Smooth muscle cell (in vitro differentiated cells): ENCODE data around the gene PTPRG. TPM values are rescaled to one million over a fixed set of nuclear protein-coding genes. Genes with fewer than 3 reads are reported as not detected.
"Not testable (repeated sequence)": the region's sequence is repeated elsewhere in the genome, so short reads cannot be mapped to it uniquely, and the experiment has no call there.

ENCODE experiments used
- DNase-seq: peaks from one replicate; lab custom pipeline; 2025; ENCODE audit not compliant: unreplicated experiment; lab: John Stamatoyannopoulos, UW
- H2AFZ ChIP-seq: fragments of 200-600 bp; sonication (generic); 2 replicates; pipeline ENCODE4 v1.6.0; 2016; ENCODE audit warnings: antibody characterized with exemption, low read depth, mild to moderate bottlenecking
- H3F3A ChIP-seq: fragments of 200-600 bp; sonication (generic); 2 replicates; pipeline ENCODE4 v1.6.0; 2017; ENCODE audit warnings: antibody characterized with exemption, low read depth
- H3K27ac ChIP-seq: fragments of 200-600 bp; sonication (generic); 2 replicates; pipeline ENCODE4 v1.5.1; 2016; ENCODE audit warnings: low read depth, mild to moderate bottlenecking
- H3K27me3 ChIP-seq: fragments of 200-600 bp; sonication (generic); 2 replicates; pipeline ENCODE4 v1.6.1; 2016; ENCODE audit warnings: low read depth, mild to moderate bottlenecking
- H3K36me3 ChIP-seq: fragments of 200-600 bp; sonication (generic); 2 replicates; pipeline ENCODE4 v1.5.1; 2016; ENCODE audit warnings: low read depth
- H3K4me1 ChIP-seq: fragments of 200-600 bp; sonication (generic); 2 replicates; pipeline ENCODE4 v1.5.1; 2016; ENCODE audit warnings: low read depth
- H3K4me2 ChIP-seq: fragments of 200-600 bp; sonication (generic); 2 replicates; pipeline ENCODE4 v1.6.0; 2016; ENCODE audit warnings: mild to moderate bottlenecking
- H3K4me3 ChIP-seq: fragments of 200-600 bp; sonication (generic); 2 replicates; pipeline ENCODE4 v1.5.1; 2016; ENCODE audit warnings: mild to moderate bottlenecking
- H3K79me2 ChIP-seq: fragments of 200-600 bp; sonication (generic); 2 replicates; pipeline ENCODE4 v1.6.0; 2016; ENCODE audit warnings: low read depth, mild to moderate bottlenecking
- H3K9ac ChIP-seq: fragments of 200-600 bp; sonication (generic); 2 replicates; pipeline ENCODE4 v1.6.0; 2016; ENCODE audit warnings: low read depth
- H3K9me3 ChIP-seq: fragments of 200-600 bp; sonication (generic); replicated peaks from 2 replicates; pipeline ENCODE4 v1.5.1; 2016; ENCODE audit warnings: low read depth
- H4K20me1 ChIP-seq: fragments of 200-600 bp; sonication (generic); 2 replicates; pipeline ENCODE4 v1.6.0; 2016; ENCODE audit warnings: low read depth
- CTCF ChIP-seq: fragments of 200-600 bp; sonication (generic); IDR thresholded peaks from 2 replicates; pipeline ENCODE4 v1.5.1; 2017; ENCODE audit warnings: borderline replicate concordance, mild to moderate bottlenecking, antibody characterized with exemption; ENCODE audit not compliant: insufficient read depth, poor library complexity, severe bottlenecking
- WGBS: methylation state at CpG from one replicate; pipeline ENCODE4 v1.1.7; 2016; ENCODE audit warnings: low lambda C conversion rate; 5-methylcytosine and 5-hydroxymethylcytosine counted together
- polyA plus RNA-seq: library from polyadenylated mRNA; unstranded; fragments of >200 nt; fragmentation: Nextera tagmentation; extraction: Ambion mirVana; gene quantifications from 2 replicates; pipeline ENCODE4 v1.2.1, GENCODE V29; 2016
- total RNA-seq: library from RNA; depleted of rRNA; stranded (reverse); fragments of >200 nt; gene quantifications from 2 replicates; pipeline ENCODE4 v1.2.3, GENCODE V29; 2014

The PTPRG gene
- total and polyA plus RNA-seq, 2 experiments from 2014 or later, result 21.2 to 87.3 TPM

DNA sequence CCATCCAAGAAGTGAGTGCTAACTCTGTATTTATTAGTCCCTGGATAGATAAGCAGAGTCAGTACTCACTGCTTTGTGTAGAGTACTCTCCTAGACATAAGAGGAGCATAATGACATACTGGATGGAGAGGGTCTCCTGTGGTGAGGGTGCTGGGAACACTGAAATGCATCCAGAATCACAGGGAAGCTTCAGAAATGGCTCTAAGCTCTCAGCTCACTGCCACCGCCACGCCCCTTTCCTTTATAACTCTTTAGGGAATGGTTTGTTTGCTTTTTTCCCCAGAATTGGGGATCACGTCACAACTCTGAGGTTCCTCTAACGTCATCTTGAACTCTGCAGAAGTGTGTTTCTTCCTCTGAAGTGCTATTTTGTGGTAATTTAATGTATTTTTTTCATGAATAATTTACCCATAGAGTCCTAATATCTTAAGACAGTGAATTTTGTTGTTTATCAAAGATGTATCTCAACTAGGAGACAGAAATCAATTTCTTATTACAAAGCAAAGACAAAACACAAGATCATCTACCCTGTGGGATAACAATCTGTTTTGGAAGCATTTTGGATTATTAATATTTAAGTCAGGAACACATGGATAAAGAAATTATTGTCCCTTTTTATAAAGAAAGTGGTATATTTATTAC, 154.6 kb downstream of the PTPRG start:
- H3K36me3 ChIP-seq, result no peaks in the 10 kb centered on the region
- no peak overlapping the region for H2AFZ ChIP-seq
- no peak overlapping the region for H3K4me3 ChIP-seq
- H4K20me1 ChIP-seq, result peaks cover 90% of the 10 kb centered on the region
- WGBS, result 98% methylated on average over 4 of the region's 4 CpGs
- H3K9ac ChIP-seq, result no peak overlapping the region
- H3K27ac ChIP-seq, result no peak overlapping the region
- TF ChIP-seq CTCF, result no peak
- no peaks in the 10 kb centered on the region for H3K9me3 ChIP-seq
- H3K79me2 ChIP-seq, result peaks cover 24% of the 10 kb centered on the region
- no peak overlapping the region for H3K4me2 ChIP-seq
- no peaks in the 10 kb centered on the region for H3K27me3 ChIP-seq
- no peaks in the 10 kb centered on the region for H3F3A ChIP-seq
- DNase-seq, result no peak
- H3K4me1 ChIP-seq, result no peaks in the 10 kb centered on the region

DNA sequence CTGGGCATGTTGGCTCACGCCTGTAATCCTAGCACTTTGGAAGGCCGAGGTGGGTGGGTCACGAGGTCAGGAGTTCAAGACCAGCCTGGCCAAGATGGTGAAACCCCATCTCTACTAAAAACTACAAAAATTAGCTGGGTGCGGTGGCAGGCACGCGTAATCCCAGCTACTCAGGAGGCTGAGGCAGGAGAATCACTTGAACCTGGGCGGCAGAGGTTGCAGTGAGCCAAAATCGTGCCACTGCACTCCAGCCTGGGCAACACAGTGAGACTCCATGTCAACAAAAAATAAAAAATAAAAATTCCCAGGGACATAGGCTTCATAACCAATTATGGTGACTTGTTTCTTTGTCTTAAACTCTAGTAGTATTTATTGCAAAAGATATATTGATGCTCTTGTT, 155.3 kb downstream of the PTPRG start:
- not testable (repeated sequence) for H3K9me3 ChIP-seq, H3K4me2 ChIP-seq, H3K27ac ChIP-seq, H3K4me3 ChIP-seq, H3K9ac ChIP-seq, DNase-seq, H3K36me3 ChIP-seq, H3K27me3 ChIP-seq, H3K4me1 ChIP-seq, H3F3A ChIP-seq, H2AFZ ChIP-seq
- peaks cover 92% of the 10 kb centered on the region for H4K20me1 ChIP-seq
- 97% methylated on average over 8 of the region's 8 CpGs for WGBS
- peaks cover 24% of the 10 kb centered on the region for H3K79me2 ChIP-seq

- DNase-seq, result no peak
- 94% methylated on average over 3 of the region's 3 CpGs for WGBS
- TF ChIP-seq CTCF, result no peak
- no peak overlapping the region for H3K4me3 ChIP-seq
- H2AFZ ChIP-seq, result no peak overlapping the region
- H3K9ac ChIP-seq, result no peak overlapping the region
- no peaks in the 10 kb centered on the region for H3K27me3 ChIP-seq
- H3K79me2 ChIP-seq, result peaks cover 32% of the 10 kb centered on the region
- no peaks in the 10 kb centered on the region for H3K9me3 ChIP-seq
- H3K4me1 ChIP-seq, result no peaks in the 10 kb centered on the region
- no peaks in the 10 kb centered on the region for H3K36me3 ChIP-seq
- no peak overlapping the region for H3K27ac ChIP-seq
- H3F3A ChIP-seq, result no peaks in the 10 kb centered on the region
- no peak overlapping the region for H3K4me2 ChIP-seq
- H4K20me1 ChIP-seq, result peaks cover 76% of the 10 kb centered on the region
Measured at GRCh38 chr3:61718565-61718964, 157.2 kb downstream of the PTPRG start.

DNA sequence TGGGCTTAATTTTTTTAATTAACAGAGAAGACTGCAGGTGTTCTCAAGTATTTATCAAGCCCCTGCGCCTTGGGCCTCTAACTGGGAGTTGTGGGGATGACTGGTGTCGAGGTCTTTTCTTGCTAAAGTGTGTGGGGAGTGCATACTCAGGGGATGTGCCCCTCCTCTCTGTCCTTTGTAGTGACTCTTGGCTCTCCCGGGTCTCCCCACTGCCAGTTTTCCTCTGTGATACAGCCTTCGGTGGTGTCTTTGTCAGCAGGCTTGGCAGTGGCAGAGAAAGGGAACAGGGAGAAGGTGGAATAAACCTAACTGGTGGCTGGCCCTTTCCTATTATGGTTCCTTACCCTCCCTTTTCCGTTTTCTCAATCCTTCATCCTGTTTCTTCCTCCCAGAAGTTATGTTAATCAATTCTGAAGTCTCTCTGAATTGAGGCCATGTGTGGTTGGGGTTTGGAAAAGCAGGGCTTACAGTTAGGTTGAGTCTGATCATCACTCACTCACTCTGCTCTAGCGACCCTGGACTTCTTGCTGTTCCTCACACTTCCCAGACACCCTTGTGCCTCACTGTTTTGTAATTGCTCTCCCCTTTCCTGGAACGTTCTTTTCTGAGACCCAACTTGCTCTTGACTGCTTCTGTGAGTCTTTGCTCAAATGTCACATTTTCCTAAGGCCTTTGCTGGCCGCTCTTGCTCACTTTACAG, 158.1 kb downstream of the PTPRG start:
- no peaks in the 10 kb centered on the region for H3F3A ChIP-seq
- no peaks in the 10 kb centered on the region for H3K4me1 ChIP-seq
- no peak overlapping the region for H3K4me3 ChIP-seq
- H3K9ac ChIP-seq, result no peak overlapping the region
- no peaks in the 10 kb centered on the region for H3K9me3 ChIP-seq
- no peak overlapping the region for H2AFZ ChIP-seq
- H3K27ac ChIP-seq, result no peak overlapping the region
- H3K36me3 ChIP-seq, result no peaks in the 10 kb centered on the region
- peaks cover 70% of the 10 kb centered on the region for H4K20me1 ChIP-seq
- 81% methylated on average over 8 of the region's 8 CpGs for WGBS
- H3K79me2 ChIP-seq, result peaks cover 25% of the 10 kb centered on the region
- H3K4me2 ChIP-seq, result no peak overlapping the region
- H3K27me3 ChIP-seq, result no peaks in the 10 kb centered on the region
- DNase-seq, result no peak
- TF ChIP-seq CTCF, result no peak
